Left colon (tissue), 2 donors: ENCODE data around the gene IFNA13. TPM values are rescaled to one million over a fixed set of nuclear protein-coding genes. Genes with fewer than 3 reads are reported as not detected.
"Not testable (repeated sequence)": the region's sequence is repeated elsewhere in the genome, so short reads cannot be mapped to it uniquely, and the experiment has no call there.

Experiments
- ATAC-seq: fragments of 200-7000 bp; cut with Tn5 transposase; one replicate; pipeline ENCODE4 v1.9.1; 2020; ENCODE audit warnings: mild to moderate bottlenecking, moderate library complexity
- DNase-seq, 2 donors: peaks; one replicate each; pipeline ENCODE4 v3.0.0-alpha.2; 2020
- intact Hi-C, 2 donors: fragments of 100-400 bp; cut with DNase I in 1 of 2; cut with micrococcal nuclease in 1 of 2; formaldehyde crosslinking; loops; one replicate each; pipeline versions ENCODE4 v1.11.2 to v1.14.0; 2022; cut with DNase I, micrococcal nuclease
- long read RNA-seq: library from polyadenylated mRNA; unstranded; transcript quantifications from one replicate; pipeline ENCODE4 v2.0.0, GENCODE V29; 2021
- total RNA-seq, 2 donors: library from RNA; stranded (reverse); fragmentation: NEBNext Ultra II Directional; extraction: Animal tissue kit (Norgen Biotek cat#: 25700); gene quantifications; one replicate each; pipeline ENCODE4 v1.2.1, GENCODE V29; 2021
- donor health status: DM: no; HTN: no; CAD: no.
- donor health status: DM: yes; HTN: yes; CAD: no.

The IFNA13 gene
- total RNA-seq = not detected
- long read RNA-seq = 0 reads

DNA sequence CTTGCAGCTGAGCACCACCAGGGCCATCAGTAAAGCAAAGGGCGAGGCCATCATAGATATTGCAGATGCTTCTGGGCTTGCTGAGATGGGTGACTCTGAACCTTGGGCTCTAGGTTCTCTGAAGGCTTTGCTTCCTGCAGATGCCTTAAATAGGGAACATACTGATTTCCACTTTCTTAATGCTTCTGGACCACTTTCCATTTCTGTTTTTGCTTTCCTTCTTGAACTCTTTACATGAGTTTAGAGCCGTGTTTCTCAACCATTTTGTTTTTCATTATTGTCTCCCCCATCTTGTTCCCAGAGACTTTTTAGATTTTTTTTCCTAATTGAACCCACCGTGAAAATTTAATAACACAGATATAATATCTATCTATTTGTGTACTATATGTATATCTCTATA lies at the start of gene IFNA13:
IFNA13 (minus strand) TSS at position 101 of the 400 bp plus-strand sequence; CDS start at position 54, 47 bp downstream.
- no peak for DNase-seq
- ATAC-seq = no peak
- intact Hi-C loops = no loop called here

DNA sequence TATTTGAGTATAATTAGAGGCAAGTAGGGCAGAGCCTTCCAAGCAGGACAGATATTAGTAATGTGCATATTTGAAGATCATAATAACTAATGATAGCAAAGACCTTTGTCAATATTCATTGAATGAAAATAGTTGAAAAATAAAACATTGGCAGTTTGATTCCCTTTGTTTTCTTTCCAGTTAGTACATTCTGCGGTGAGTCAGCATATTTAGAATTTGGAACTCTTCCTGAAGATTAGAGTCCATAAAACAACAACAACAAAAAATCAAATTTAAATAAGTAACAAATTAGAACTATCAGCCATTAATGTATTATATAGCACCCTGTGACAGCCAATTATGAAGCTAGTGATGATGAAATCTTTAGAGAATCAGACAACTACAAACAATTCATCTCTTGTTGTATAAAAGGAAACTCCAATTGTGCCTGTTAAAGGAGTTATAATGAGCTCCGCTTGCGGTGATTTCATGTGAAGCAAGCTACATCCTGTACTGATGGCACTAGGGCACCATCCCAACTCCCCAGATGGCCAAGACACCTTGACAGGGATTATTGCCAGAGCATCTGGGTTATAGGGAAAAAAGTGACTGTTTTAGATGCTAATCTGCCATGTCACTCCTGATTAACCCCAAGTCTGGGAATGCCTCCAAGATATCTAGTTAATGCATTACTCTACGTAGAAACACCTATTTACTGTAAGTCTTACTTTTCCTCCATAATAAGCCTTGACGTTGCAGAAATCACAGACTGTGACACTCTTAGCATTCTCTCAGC lies 47.8 kb upstream of the IFNA13 start:
- intact Hi-C loops = no loop called here
- DNase-seq = peak in 1 of 2 donors; percentile 46
- peak; percentile 73 for ATAC-seq

DNA sequence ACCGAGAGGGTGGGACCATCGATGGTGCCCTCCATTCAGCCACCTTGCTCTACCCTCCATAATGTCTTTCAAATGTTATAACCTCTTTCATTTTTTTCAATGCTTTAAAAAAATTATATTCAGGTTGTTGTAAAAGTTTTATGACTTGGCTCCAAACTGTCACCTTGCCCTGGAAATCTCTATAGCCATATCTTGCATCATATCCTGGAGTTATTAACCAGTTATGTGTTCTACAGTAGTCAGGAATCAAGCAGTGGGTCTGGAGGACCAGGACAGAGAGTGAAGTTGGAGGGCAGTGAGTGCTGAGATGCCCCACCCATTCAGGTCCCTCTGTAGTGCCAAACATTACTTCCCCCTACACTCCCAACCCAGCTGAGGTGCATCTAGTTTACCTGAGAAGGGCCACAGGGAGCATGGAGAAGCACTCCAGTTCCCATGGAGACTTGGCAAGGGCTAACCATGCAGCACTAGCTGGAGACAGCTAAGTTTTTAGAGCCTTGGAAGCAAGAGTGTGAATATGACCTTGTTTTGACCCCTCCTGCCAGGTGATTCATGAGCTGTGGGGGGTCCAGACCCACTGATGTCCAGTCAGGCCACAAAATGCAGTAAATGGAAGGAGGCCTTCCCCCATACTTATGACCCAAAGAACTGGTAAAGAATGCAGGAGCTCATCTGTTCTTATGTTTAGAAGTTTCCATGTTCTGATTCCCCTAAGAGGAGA lies 46.5 kb upstream of the IFNA13 start:
- peak; percentile 76 for ATAC-seq
- no peak for DNase-seq
- intact Hi-C loops = no loop called here

DNA sequence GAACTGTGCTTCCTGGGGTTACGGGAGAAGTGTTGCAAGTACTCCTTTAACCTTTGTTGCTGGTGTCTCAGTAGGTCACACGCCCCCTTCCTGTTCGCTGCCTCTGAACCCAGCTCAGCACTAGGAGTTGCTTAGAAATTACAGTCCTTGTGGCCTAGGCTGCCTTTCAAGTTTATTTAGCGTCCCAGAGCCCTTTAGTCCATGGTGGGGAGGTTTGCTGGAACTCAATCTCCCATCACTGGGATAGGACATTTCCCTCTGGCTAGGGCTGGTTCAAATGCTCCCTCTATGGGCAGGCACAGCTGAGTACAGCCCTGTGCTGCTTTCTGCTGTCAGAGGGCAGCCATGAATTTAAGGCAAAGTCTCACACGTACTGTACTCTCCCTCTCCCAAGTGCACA lies 45.8 kb upstream of the IFNA13 start:
- intact Hi-C loops = no loop called here
- DNase-seq = no peak
- peak; percentile 64 for ATAC-seq

DNA sequence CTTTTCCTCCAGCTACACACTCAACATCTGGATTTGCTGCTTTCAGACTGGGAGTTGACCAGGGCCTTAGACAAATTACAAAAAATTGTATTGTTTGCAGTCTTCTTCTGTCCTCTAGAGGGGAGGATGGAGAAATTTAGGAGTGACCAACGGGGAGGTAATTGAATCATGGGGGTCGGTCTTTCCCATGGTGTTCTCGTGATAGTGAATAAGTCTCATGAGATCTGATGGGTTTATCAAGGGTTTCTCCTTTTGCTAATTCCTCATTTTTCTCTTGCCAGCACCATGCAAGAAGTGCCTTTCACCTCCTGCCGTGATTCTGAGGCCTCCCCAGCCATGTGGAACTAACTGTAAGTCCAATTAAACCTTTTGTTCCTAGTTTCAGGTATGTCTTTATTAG lies 45.3 kb upstream of the IFNA13 start:
- ATAC-seq = no peak
- intact Hi-C loops = no loop called here
- no peak for DNase-seq

DNA sequence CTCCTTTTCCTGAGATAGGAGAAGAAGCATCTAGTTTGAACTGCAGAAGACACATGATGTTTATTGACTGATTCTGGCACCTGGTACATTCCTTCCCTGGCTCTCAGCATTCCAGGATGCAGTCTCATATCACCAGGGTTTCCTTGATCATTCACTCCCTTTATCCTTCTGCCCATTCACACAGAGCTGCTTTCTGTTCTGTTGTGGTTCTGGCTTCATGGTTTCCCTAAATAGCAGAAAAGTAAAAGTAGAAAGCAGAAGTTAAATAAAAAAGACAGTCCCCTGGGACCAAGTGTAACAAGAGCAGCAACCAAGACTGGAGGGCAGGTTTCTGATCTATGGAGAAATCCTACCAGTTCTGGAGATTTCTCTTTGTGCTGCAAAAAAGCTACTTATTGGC lies 44.2 kb upstream of the IFNA13 start:
- DNase-seq (no peak), ATAC-seq (no peak)
- intact Hi-C loops = no loop called here

DNA sequence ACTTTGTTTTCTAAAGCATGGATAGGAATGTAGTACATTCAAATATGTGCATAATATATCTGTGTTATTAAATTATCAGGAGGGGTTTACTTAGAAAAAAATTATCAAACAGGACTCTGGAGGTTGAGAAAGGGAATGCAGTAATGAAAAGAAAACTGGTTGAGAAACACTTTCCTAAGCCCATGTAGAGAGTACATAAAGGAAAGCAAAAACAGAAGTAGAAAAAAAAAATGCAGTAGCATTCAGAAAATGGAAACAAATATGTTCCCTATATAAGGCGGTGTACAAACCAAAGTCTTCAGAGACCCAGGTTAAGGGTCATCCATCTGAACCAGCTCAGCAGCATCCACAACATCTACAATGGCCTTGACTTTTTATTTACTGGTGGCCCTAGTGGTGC lies 41.0 kb upstream of the IFNA13 start, which contains the start of gene IFNA8:
IFNA8 (plus strand) TSS at position 301 of the 400 bp plus-strand sequence; CDS start at position 361, 60 bp downstream.
- intact Hi-C loops = no loop called here
- DNase-seq (no peak), ATAC-seq (no peak)

DNA sequence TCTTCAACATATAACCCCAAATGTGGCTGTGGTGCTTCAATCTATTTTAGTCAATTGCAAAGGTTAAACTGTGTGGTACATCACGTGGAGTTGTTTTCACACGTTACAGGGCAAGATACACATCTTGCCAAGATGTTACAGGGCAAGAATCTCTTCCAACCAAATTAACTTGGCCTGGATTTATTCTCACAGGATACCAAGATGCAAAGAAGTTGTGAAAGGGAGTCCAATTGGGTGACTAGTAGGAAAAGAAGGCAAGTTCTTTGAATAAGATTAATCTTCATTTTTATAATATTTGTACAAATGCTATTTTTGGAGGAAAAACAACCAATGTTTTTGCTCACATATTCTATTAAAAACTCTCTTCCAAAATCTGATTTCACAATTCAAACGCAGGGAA lies 36.3 kb upstream of the IFNA13 start:
- no peak for DNase-seq
- no peak for ATAC-seq
- intact Hi-C loops = no loop called here

DNA sequence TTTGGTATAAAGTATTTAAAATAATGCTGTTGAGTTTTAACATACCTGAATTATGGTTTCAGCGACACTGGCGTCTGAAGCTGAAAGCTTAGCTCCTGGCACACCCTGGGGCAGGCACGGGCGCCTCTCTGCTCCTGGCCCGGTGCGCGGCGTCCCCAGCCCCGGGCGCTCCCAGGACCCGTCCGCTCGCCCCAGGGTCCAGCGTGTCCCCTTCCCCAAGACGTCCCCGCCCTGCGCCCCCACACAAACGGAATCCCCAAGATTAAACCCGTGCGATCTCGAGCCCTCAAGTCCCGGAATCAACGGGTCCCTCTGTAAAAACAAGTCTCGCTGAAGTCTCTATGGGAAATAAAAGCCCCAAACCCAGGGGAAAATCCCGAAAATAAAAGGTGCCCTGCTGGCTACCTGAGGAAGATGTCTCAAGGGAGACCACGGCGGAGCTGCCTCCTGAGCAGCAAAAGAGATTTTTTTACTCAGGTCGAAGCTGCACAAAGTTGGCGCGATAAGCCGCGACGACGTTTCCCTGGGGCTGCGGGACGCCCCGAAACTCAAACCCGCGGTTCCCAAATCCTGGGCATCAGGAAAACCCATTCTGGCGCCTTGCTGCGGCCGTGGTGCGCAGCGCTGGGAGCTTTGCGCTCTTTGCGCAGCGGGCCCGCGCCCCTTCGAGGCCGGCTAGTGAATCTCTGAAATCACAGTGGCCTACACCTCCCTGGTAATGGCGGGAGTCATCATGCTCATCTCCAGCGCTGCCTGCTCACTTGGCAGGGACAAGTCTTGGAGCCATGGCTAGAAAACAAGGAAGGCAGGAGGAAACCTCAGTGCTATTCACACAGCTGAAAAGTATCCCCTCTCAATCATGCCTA lies 34.8 kb upstream of the IFNA13 start:
- ATAC-seq = no peak
- intact Hi-C loops = no loop called here

DNA sequence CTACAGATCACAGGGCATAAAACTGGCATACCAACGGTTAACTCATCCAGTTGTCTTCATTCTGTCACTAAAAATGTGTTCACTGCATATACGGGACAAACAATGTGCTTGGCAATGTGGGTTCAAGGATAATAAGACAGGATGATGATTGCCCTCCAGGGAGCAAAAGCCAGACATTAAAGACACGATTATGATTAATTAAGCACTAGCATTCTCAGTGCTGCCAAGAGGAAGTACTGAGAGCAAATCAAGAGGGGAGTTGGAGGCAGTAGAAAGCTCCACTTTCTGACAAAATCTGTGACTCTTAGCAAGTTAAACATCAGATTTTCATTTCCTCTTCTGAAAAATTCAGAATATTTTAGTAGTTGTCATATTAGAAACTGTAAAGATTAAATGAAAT lies 32.1 kb upstream of the IFNA13 start:
- intact Hi-C loops = no loop called here
- ATAC-seq (no peak), DNase-seq (no peak)

More for the DNA sequence above, 34.8 kb upstream of the IFNA13 start:
- DNase-seq = no peak

DNA sequence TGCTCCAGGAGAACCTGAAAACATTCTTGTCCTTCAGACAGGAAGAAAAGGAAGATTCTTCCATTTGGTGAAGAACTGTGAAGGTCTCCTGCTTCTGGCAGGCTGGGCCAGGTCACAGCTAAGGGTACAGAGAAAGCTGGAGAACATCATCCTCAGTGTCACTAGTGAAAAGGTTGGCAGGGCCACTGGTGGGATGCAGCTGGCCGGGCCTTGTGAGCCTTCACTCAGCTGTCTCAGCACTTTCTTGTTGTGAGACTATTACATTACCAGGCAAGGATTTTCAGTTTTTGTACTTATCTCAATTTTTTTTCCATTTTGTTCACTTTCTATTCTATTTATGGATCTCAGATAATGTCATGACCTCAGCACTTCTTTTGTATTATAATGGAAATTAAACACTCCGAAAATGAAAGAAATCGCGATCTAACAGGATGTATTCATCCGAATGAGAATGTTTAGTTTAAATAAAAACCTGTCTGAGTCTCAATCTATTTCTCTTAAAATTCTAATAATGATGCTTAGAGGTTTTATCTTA lies 31.2 kb upstream of the IFNA13 start:
- intact Hi-C loops = no loop called here
- DNase-seq (no peak), ATAC-seq (no peak)

DNA sequence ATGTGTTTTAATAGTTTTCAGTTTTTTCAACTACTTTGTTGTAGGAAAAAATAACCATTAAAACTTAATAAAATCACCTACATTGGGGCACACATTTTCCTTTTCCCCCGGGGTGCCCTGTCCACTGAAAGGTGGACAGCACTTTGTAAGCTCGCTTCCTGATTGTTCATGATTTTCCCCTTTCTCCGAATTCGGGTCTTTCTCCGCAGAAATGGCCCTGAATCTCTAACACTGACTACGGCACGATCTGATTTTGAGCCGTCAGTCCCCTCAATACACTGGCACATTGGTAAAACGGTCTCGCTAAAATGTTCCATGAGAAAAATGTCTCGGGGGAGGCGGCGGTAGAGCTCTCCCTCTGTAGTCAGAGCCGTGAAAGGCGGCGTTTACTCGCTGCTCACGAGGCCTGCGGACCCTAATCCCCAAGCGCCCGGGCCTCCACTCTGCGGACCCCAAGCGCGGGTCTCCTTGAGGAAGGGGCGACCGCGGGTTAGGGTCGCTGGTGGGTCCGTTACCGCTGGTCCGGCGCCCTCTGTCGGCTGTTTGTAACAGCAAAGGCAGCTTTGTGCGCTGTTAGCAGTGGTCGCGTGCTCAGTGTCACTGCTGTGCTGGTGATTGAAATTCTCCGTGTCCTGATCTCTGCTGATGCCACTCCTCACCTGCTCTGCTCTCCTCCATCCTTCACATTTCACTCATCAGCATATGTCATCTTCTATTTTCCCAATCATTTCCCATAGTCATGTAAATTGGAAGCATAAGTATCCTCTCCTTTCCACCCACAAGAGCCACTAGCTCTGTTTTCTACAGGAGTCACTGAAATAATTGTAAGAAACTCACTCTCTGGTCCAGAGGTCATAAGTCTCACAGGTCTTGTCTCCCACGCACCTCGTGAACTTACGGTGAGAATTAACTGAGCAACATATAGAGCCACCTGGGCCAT lies 28.2 kb upstream of the IFNA13 start:
- DNase-seq (peak in 1 of 2 donors; percentile 68), ATAC-seq (peak; percentile 62)
- intact Hi-C loops = loop anchor here in 1 of 2 donors (2.0 kb wide), 1 partner anchor 69 kb away; no protein-coding TSS in a partner anchor

DNA sequence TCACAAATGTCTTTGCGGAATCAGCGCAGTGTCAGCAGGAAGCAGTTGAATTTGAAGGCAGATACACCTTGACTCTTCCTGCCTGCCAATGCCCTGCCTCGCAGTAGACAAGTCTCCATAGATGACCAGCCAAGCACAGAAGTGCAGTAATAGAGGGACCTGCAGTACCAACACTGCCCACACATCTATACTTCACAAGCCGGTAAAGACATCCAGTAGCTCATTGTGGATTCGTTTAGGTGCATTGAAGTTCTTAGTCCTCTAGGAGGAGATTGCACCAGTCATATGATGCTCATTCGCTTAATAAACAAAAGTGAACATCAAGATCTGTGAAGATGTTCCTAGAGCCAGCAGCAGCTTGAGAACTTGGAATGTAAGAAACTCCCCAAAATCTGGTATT lies 24.4 kb upstream of the IFNA13 start:
- intact Hi-C loops = no loop called here
- no peak for DNase-seq
- peak; percentile 74 for ATAC-seq

DNA sequence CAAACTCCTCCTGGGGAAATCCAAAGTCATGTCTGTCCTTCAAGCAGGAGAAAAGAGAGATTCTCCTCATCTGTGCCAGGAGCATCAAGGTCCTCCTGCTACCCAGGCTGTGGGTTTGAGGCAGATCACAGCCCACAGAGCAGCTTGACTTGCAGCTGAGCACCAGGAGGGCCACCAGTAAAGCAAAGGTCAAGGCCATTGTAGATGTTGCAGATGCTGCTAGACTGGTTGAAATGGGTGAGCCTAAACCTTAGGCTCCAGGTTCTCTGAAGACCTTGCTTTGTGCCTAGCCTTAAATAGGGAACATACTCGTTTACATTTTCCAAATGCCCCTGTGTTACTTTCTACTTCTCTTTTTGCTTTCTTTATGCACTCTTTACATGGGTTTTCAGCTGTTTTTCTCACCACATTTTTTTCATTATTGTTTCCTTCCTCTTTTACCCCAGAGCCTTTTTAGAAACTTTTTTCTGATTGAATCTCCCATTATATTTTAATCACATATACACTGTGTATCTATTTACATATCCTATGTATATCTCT lies 17.3 kb upstream of the IFNA13 start, which contains the start of gene IFNA2:
IFNA2 (minus strand) TSS at position 268 of the 540 bp plus-strand sequence; CDS start at position 199, 69 bp downstream.
- DNase-seq = no peak
- ATAC-seq = no peak
- intact Hi-C loops = no loop called here

DNA sequence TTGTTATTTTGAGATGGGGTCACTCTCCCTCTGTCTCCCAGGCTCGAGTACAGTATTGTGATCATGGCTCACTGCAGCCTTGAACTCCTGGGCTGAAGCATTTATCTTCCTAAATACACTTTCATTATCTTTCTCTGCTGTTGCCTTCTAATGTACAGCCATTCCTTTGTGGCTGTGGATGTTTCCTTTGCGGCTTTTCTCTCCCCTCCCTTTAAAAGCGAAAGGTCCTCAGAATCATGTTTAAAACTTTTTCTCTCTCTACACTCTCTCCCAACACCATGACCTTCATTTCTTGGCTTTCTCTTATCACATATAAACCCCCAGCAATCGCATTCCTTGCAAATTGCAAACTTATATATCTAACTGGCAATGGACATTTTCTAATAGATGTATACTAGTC lies 15.8 kb upstream of the IFNA13 start:
- ATAC-seq = no peak
- DNase-seq = no peak
- intact Hi-C loops = no loop called here

DNA sequence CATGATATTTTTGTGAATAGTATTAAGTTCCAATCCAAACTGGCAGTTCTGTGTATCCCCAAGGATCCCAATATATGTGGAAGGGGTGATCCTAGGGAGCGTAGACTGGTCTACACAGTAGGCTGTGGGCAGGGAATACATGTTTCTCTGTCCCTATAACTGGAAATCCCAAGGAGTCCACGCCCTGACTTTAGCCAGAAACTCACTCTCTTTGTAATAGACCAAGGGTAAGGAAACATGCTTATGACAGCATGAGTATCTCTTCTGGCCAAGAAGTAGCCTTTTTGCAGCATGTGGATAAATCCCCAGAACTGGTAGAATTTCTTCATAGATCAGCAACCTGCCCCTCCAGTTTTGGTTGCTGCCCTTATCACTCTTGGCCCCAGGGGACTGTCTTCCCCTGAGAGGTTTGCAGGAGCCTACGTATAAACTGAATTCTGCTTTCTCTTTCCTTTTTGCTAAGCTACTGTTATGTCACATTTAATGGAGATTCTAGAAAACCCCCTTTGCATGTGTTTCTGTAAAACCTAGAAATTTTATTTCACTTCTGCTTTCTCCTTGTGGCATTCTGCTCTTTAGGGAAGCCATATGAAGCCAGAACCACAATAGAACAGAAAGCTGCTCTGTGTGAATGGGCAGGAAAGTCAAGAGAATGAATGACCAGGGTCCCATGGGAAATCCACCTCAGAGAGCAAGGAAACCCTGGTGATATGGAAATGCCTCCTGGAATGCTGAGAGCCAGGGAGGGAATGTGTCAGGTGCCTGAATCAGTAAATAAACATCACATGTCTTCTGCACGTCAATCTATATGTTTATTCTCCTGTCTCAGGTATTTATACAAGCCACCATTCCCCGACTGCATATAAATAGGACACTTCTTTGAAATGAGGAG lies 13.8 kb upstream of the IFNA13 start:
- ATAC-seq (peak; percentile 58), DNase-seq (no peak)
- intact Hi-C loops = no loop called here

DNA sequence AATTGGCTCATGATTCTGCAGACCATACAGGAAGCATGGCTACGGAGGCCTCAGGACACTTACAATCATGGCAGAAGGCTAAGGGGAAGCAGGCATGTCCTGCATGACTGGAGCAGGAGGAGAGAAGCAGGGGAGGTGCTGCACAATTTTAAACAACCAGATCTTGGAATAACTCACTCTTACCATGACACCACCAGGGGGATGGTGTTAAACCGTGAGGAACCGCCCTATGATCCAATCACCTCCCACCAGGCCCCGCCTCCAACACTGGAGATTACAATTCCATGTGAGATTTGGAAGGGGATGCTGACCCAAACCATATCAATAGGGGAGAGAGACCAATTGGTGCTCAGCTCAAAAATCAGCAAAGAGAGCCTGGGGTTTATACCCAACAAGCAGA lies 3.6 kb upstream of the IFNA13 start:
- DNase-seq, intact Hi-C loops, ATAC-seq: not testable (repeated sequence)
